H1 (cell line): ENCODE results near the gene LCN9. TPM values are rescaled to one million over a fixed set of nuclear protein-coding genes. Genes with fewer than 3 reads are reported as not detected.

ENCODE experiments used
- CTCF ChIA-PET: fragments of 300-600 bp; sonication (Branson Sonifier 250); formaldehyde crosslinking; loops from one replicate; lab custom pipeline; 2021; ENCODE audit not compliant: partially characterized antibody; lab: Charles Lee
- POLR2A ChIA-PET: fragments of 300-600 bp; sonication (Branson Sonifier 250); formaldehyde crosslinking; loops from one replicate; lab custom pipeline; 2021; ENCODE audit warnings: inconsistent platforms; ENCODE audit not compliant: partially characterized antibody; lab: Charles Lee
- DNase-seq, 2 experiments: peaks; one replicate each; pipeline versions ENCODE4 v3.0.0 to v3.0.0-alpha.2; 2010 to 2022; ENCODE audit warnings: low spot score in 2 of 2, low read depth in 1 of 2, mixed read lengths in 1 of 2
- FAIRE-seq: peaks from 2 replicates; lab custom pipeline; 2011; peaks lifted over from hg19 to GRCh38; lab: Jason Lieb, UNC
- H2AFZ ChIP-seq: 2 replicates; pipeline ENCODE4 v1.8.1; 2012; ENCODE audit warnings: low read length, inconsistent platforms
- H2AK5ac ChIP-seq: 2 replicates; pipeline ENCODE4 v1.6.1; 2013; ENCODE audit warnings: low read depth, low read length
- H2BK120ac ChIP-seq: replicated peaks from 2 replicates; pipeline ENCODE3; 2013; ENCODE audit warnings: low read depth, low read length, inconsistent platforms
- H2BK12ac ChIP-seq: 2 replicates; pipeline ENCODE4 v1.6.1; 2013; ENCODE audit warnings: low read depth, low read length
- H2BK15ac ChIP-seq: 2 replicates; pipeline ENCODE4 v1.6.1; 2013; ENCODE audit warnings: low read length
- H2BK20ac ChIP-seq: 2 replicates; pipeline ENCODE4 v1.6.1; 2013; ENCODE audit warnings: low read length
- H2BK5ac ChIP-seq: 2 replicates; pipeline ENCODE4 v1.6.1; 2013; ENCODE audit warnings: low read depth, low read length
- H3K14ac ChIP-seq: 2 replicates; pipeline ENCODE4 v1.6.1; 2013; ENCODE audit warnings: inconsistent platforms; ENCODE audit not compliant: insufficient read length
- H3K18ac ChIP-seq: 2 replicates; pipeline ENCODE4 v1.6.1; 2013; ENCODE audit warnings: low read length; ENCODE audit errors: extremely low read depth
- H3K23ac ChIP-seq: 2 replicates; pipeline ENCODE4 v1.6.1; 2013; ENCODE audit warnings: inconsistent platforms; ENCODE audit not compliant: insufficient read length
- H3K23me2 ChIP-seq: 2 replicates; pipeline ENCODE4 v1.6.1; 2013; ENCODE audit warnings: low read depth, low read length
- H3K27ac ChIP-seq: 2 replicates; pipeline ENCODE4 v1.6.1; 2011; ENCODE audit warnings: low read depth, low read length, inconsistent platforms
- H3K27me3 ChIP-seq, 4 experiments: replicated peaks in 1 of 4; 1 replicate in 1 of 4; 2 replicates in 3 of 4; pipeline versions ENCODE4 v1.6.1 to v1.8.1; 2011 to 2013; ENCODE audit warnings: low read length in 3 of 4, mild to moderate bottlenecking in 3 of 4, inconsistent platforms in 2 of 4, mixed read lengths in 2 of 4, moderate library complexity in 1 of 4; ENCODE audit not compliant: control insufficient read depth in 3 of 4, insufficient read depth in 3 of 4; ENCODE audit errors: extremely low read depth in 1 of 4
- H3K36me3 ChIP-seq, 4 experiments: 2 replicates each; pipeline versions ENCODE4 v1.6.1 to v1.8.1; 2011 to 2013; ENCODE audit warnings: mild to moderate bottlenecking in 4 of 4, low read length in 3 of 4, moderate library complexity in 2 of 4, control low read depth in 1 of 4, inconsistent platforms in 1 of 4; ENCODE audit not compliant: insufficient read depth in 4 of 4, control insufficient read depth in 2 of 4
- H3K4ac ChIP-seq: replicated peaks from 2 replicates; pipeline ENCODE3; 2013; ENCODE audit warnings: low read length, low read depth, mixed read lengths, inconsistent platforms; ENCODE audit not compliant: insufficient read length
- H3K4me1 ChIP-seq, 4 experiments: replicated peaks in 1 of 4; 1 replicate in 1 of 4; 2 replicates in 3 of 4; pipeline versions ENCODE4 v1.6.1 to v1.8.1; 2011 to 2013; ENCODE audit warnings: low read length in 3 of 4, inconsistent platforms in 2 of 4, mixed read lengths in 1 of 4; ENCODE audit not compliant: insufficient read depth in 4 of 4, control insufficient read depth in 3 of 4
- H3K4me2 ChIP-seq, 2 experiments: 2 replicates each; pipeline versions ENCODE4 v1.6.1 to v1.8.1; 2011 to 2013; ENCODE audit warnings: low read depth in 2 of 2, low read length in 2 of 2, control low read depth in 1 of 2, inconsistent platforms in 1 of 2, mild to moderate bottlenecking in 1 of 2; ENCODE audit not compliant: insufficient read depth in 1 of 2
- H3K4me3 ChIP-seq, 4 experiments: fragments of 200-600, 300-600 bp in 1 of 4; sonication (generic), shearing (Covaris generic), sonication (Bioruptor Twin) in 1 of 4; 2 replicates each; pipeline versions ENCODE4 v1.5.1 to v1.8.1; 2011 to 2016; ENCODE audit warnings: low read length in 4 of 4, low read depth in 3 of 4, control low read depth in 2 of 4, inconsistent platforms in 2 of 4, mild to moderate bottlenecking in 2 of 4, mixed read lengths in 1 of 4, moderate library complexity in 1 of 4; ENCODE audit not compliant: insufficient read depth in 2 of 4; ENCODE audit errors: extremely low read depth in 1 of 4
- H3K56ac ChIP-seq: replicated peaks from 2 replicates; pipeline ENCODE3; 2013; ENCODE audit warnings: low read depth, mild to moderate bottlenecking, mixed read lengths, low read length, inconsistent platforms; ENCODE audit not compliant: insufficient read length
- H3K79me1 ChIP-seq: 2 replicates; pipeline ENCODE4 v1.6.1; 2013; ENCODE audit warnings: low read depth, low read length, control low read depth
- H3K79me2 ChIP-seq, 2 experiments: 2 replicates each; pipeline versions ENCODE4 v1.6.1 to v1.8.1; 2012 to 2013; ENCODE audit warnings: low read length in 2 of 2, mild to moderate bottlenecking in 2 of 2, inconsistent platforms in 1 of 2; ENCODE audit not compliant: insufficient read depth in 2 of 2, control insufficient read depth in 1 of 2
- H3K9ac ChIP-seq, 4 experiments: replicated peaks in 1 of 4; 1 replicate in 1 of 4; 2 replicates in 3 of 4; pipeline versions ENCODE4 v1.6.1 to v1.8.1; 2011 to 2013; ENCODE audit warnings: low read depth in 3 of 4, low read length in 3 of 4, control low read depth in 2 of 4, mild to moderate bottlenecking in 2 of 4, moderate library complexity in 2 of 4, inconsistent platforms in 1 of 4; ENCODE audit errors: extremely low read depth in 1 of 4
- H3K9me3 ChIP-seq, 2 experiments: 2 replicates each; pipeline versions ENCODE4 v1.6.1 to v1.8.1; 2012 to 2013; ENCODE audit warnings: mild to moderate bottlenecking in 2 of 2, moderate library complexity in 2 of 2, control low read depth in 1 of 2, inconsistent platforms in 1 of 2, low read depth in 1 of 2, low read length in 1 of 2, mixed read lengths in 1 of 2; ENCODE audit not compliant: insufficient read depth in 2 of 2
- H4K20me1 ChIP-seq, 2 experiments: replicated peaks in 1 of 2; 2 replicates each; pipeline versions ENCODE3 to v1.8.1; 2011 to 2013; ENCODE audit warnings: inconsistent platforms in 2 of 2, low read length in 2 of 2, mild to moderate bottlenecking in 1 of 2; ENCODE audit not compliant: insufficient read depth in 2 of 2, control insufficient read depth in 1 of 2
- H4K5ac ChIP-seq: 2 replicates; pipeline ENCODE4 v1.6.1; 2013; ENCODE audit warnings: low read length, low read depth, mixed read lengths, inconsistent platforms; ENCODE audit not compliant: insufficient read length
- H4K8ac ChIP-seq: 2 replicates; pipeline ENCODE4 v1.8.0; 2013; ENCODE audit warnings: mild to moderate bottlenecking, moderate library complexity, low read length, inconsistent platforms; ENCODE audit not compliant: insufficient read depth; ENCODE audit errors: extremely low read depth
- H4K91ac ChIP-seq: replicated peaks from 2 replicates; pipeline ENCODE3; 2013; ENCODE audit warnings: low read length, mixed read lengths, inconsistent platforms; ENCODE audit not compliant: insufficient read length
- EGR1 ChIP-seq: IDR thresholded peaks from 2 replicates; pipeline ENCODE4 v1.6.1; 2011; ENCODE audit warnings: low read depth, low read length, borderline replicate concordance
- FOSL1 ChIP-seq: IDR thresholded peaks from 2 replicates; pipeline ENCODE4 v1.6.1; 2011; ENCODE audit warnings: mild to moderate bottlenecking, low read depth, low read length, moderate library complexity; ENCODE audit not compliant: insufficient read depth
- TCF12 ChIP-seq: IDR thresholded peaks from 2 replicates; pipeline ENCODE4 v1.6.1; 2011; ENCODE audit warnings: low read depth, mild to moderate bottlenecking, low read length
- WGBS, 2 experiments: shearing (Covaris generic) in 1 of 2; methylation state at CpG; one replicate each; pipeline versions ENCODE4 v1.1.6 to v1.1.7; 2013 to 2015; ENCODE audit warnings: low lambda C conversion rate in 2 of 2, mixed read lengths in 2 of 2, inconsistent platforms in 1 of 2, low coverage in 1 of 2, missing lambda C conversion rate in 1 of 2; ENCODE audit not compliant: insufficient replicate concordance in 2 of 2, insufficient coverage in 1 of 2, insufficient read length in 1 of 2; ENCODE audit errors: extremely low coverage in 1 of 2, missing lambda C conversion rate in 1 of 2; 5-methylcytosine and 5-hydroxymethylcytosine counted together
- polyA plus RNA-seq, 7 experiments: library from polyadenylated mRNA; depleted of rRNA in 3 of 7; stranded (reverse) in 5 of 7; unstranded in 2 of 7; fragments of >200 nt in 5 of 7; fragments of 200-250 nt in 2 of 7; gene quantifications; 1 replicate in 5 of 7; 2 replicates in 1 of 7; 4 replicates in 1 of 7; pipeline versions ENCODE4 v1.2.1 to v1.2.3, GENCODE V29; 2011 to 2013; ENCODE audit warnings: missing spikeins in 2 of 7, mixed read lengths in 2 of 7
- total RNA-seq: library from RNA; stranded (reverse); fragmentation: NEBNext Ultra II Directional; extraction: Animal tissue kit (Norgen Biotek cat#: 25700); gene quantifications from 2 replicates; pipeline ENCODE4 v1.2.1, GENCODE V29; 2021

The LCN9 gene
- total and polyA plus RNA-seq, 2 of the 8 experiments (the other 6 are each of a cell fraction or from before 2014, with no cell fraction given), result 2.3 to 3.1 TPM

DNA sequence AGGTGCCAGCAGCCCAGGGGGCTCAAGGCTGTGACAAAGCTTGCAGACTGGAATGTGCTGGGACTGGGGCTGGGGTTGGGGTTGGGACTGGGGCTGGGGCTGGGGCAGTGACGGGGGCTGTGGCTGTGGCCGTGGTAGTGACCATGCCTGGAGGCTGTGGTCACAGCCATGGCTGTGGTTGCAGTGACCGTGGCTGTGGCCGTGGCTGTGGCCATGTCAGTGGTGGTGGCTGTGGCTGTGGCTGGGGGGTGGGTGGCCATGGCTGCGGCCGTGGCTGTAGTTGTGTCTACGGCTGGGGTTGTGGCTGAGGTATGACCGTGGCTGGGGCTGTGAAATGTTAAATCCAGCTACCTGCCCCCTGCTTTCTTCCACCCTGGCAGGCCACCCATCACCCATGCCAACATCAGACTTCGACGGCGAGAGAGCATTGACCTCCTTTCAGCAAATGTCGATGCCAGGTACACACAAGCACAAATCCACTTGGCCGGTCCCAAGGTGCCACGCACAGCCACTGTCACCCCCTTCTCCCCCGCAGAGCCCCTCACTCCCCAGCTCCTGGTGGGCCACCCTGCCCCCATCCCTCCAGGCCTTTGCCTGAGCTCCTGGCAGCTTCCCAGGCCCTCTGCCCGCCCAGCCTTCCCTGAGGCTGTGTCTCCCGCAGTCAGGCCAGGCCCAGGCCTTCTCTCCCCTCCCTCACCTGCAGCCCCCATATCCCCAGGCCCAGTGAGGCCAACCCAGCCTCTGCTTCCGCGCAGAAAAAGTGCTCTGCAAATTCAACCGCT is 15.3 kb downstream of the LCN9 start:
- no peak overlapping the region for H3K9ac ChIP-seq
- no peak overlapping the region for H2BK15ac ChIP-seq
- no peaks in the 10 kb centered on the region for H4K20me1 ChIP-seq
- peaks cover 3 to 5% of the 10 kb centered on the region in 2 experiments; a peak in 1 of 4 replicates for H3K9me3 ChIP-seq
- no peaks in the 10 kb centered on the region for H3K79me1 ChIP-seq
- H3K56ac ChIP-seq, result no peak overlapping the region
- peaks cover 0 to 13% (median 2%) of the 10 kb centered on the region in 4 experiments; a peak in 4 of 7 replicates for H3K4me1 ChIP-seq
- 0 out of 2 replicates have a peak overlapping the region, but pooled peaks have one; percentile 39 for H2AK5ac ChIP-seq
- DNase-seq (no peak), FAIRE-seq (no peak)
- H2BK12ac ChIP-seq, result peak overlapping the region; percentile 60; the same call in 1 of the 2 replicates
- H3K79me2 ChIP-seq, result no peaks in the 10 kb centered on the region
- TF ChIP-seq FOSL1 (peak; percentile 57; the same call in 1 of the 2 replicates), TCF12 (no peak), EGR1 (peak; percentile 75)
- H3K14ac ChIP-seq, result no peak overlapping the region
- no peak overlapping the region for H3K4ac ChIP-seq
- no peak overlapping the region for H4K5ac ChIP-seq
- H2BK120ac ChIP-seq, result no peak overlapping the region
- H4K91ac ChIP-seq, result peak overlapping the region; percentile 65
- WGBS, 2 experiments, result 83% methylated on average over 13 of the region's 20 CpGs; no CpG with 5 or more reads in 1 of the 2 experiments
- no peak overlapping the region; the same call in 1 of the 2 replicates for H2BK5ac ChIP-seq
- ChIA-PET POLR2A (interaction anchor here (0.6 to 1.1 kb wide), 3 partner anchors 17 to 76 kb away, joined by 3 to 4 read pairs (median 3); no protein-coding TSS in a partner anchor), CTCF (interaction anchor here (0.7 to 1.8 kb wide), 4 partner anchors 17 to 75 kb away, joined by 3 to 5 read pairs (median 4); no protein-coding TSS in a partner anchor)
- no peaks in the 10 kb centered on the region for H3K23me2 ChIP-seq
- H2BK20ac ChIP-seq, result 0 out of 2 replicates have a peak overlapping the region, but pooled peaks have one; percentile 61
- H2AFZ ChIP-seq, result no peak overlapping the region
- no peak overlapping the region for H3K23ac ChIP-seq
- H3K18ac ChIP-seq, result no peak overlapping the region
- no peak overlapping the region; the same call in 1 of the 2 replicates for H4K8ac ChIP-seq
- H3K27ac ChIP-seq, result no peak overlapping the region; the same call in 1 of the 2 replicates
- H3K4me2 ChIP-seq, result no peak overlapping the region
- H3K36me3 ChIP-seq, result no peaks in the 10 kb centered on the region
- no peaks in the 10 kb centered on the region; a peak in 1 of 7 replicates for H3K27me3 ChIP-seq
- no peak overlapping the region for H3K4me3 ChIP-seq
